Rectal smooth muscle tissue (tissue), 1 donor: ENCODE measurements around the gene HLCS.

Experiments
- H3K27ac ChIP-seq: one replicate; pipeline ENCODE4 v1.7.0; 2013; ENCODE audit warnings: low read depth, low read length, inconsistent platforms
- H3K27me3 ChIP-seq: one replicate; pipeline ENCODE4 v1.7.0; 2013; ENCODE audit warnings: low read length; ENCODE audit not compliant: control insufficient read depth, insufficient read depth
- H3K36me3 ChIP-seq: one replicate; pipeline ENCODE4 v1.7.0; 2013; ENCODE audit warnings: low read length; ENCODE audit not compliant: control insufficient read depth, insufficient read depth
- H3K4me1 ChIP-seq: one replicate; pipeline ENCODE4 v1.7.0; 2013; ENCODE audit warnings: low read length; ENCODE audit not compliant: control insufficient read depth, insufficient read depth
- H3K4me3 ChIP-seq: one replicate; pipeline ENCODE4 v1.7.0; 2013; ENCODE audit warnings: low read length
- H3K9ac ChIP-seq: one replicate; pipeline ENCODE4 v1.7.0; 2013; ENCODE audit warnings: low read length

Gene HLCS

GRCh38 chr21:36866419-36866818 is 100.0 kb downstream of the HLCS start:
- Histone ChIP-seq H3K4me3 (no peak overlapping the region), H3K36me3 (no peaks in the 10 kb centered on the region), H3K9ac (no peak overlapping the region), H3K27ac (no peak overlapping the region), H3K4me1 (no peaks in the 10 kb centered on the region), H3K27me3 (no peaks in the 10 kb centered on the region)

GRCh38 chr21:36864974-36865373 is 101.5 kb downstream of the HLCS start:
- H3K9ac ChIP-seq = no peak overlapping the region
- no peak overlapping the region for H3K4me3 ChIP-seq
- H3K36me3 ChIP-seq = no peaks in the 10 kb centered on the region
- H3K4me1 ChIP-seq = no peaks in the 10 kb centered on the region
- no peaks in the 10 kb centered on the region for H3K27me3 ChIP-seq
- H3K27ac ChIP-seq = no peak overlapping the region

- Histone ChIP-seq H3K4me3 (no peak overlapping the region), H3K4me1 (no peaks in the 10 kb centered on the region), H3K27me3 (no peaks in the 10 kb centered on the region), H3K9ac (no peak overlapping the region), H3K36me3 (no peaks in the 10 kb centered on the region), H3K27ac (no peak overlapping the region)
These were observed 103.2 kb downstream of the HLCS start for GRCh38 chr21:36863260-36863659.

- Histone ChIP-seq H3K4me1 (no peaks in the 10 kb centered on the region), H3K4me3 (no peak overlapping the region), H3K27me3 (no peaks in the 10 kb centered on the region), H3K27ac (no peak overlapping the region), H3K9ac (no peak overlapping the region), H3K36me3 (no peaks in the 10 kb centered on the region)
These were observed 104.7 kb downstream of the HLCS start for GRCh38 chr21:36861595-36862323.

GRCh38 chr21:36860736-36861594 is 105.5 kb downstream of the HLCS start:
- H3K36me3 ChIP-seq = no peaks in the 10 kb centered on the region
- H3K9ac ChIP-seq = no peak overlapping the region
- no peaks in the 10 kb centered on the region for H3K27me3 ChIP-seq
- no peak overlapping the region for H3K27ac ChIP-seq
- H3K4me3 ChIP-seq = no peak overlapping the region
- H3K4me1 ChIP-seq = no peaks in the 10 kb centered on the region

- Histone ChIP-seq H3K4me1 (no peaks in the 10 kb centered on the region), H3K9ac (no peak overlapping the region), H3K4me3 (no peak overlapping the region), H3K27ac (no peak overlapping the region), H3K36me3 (no peaks in the 10 kb centered on the region), H3K27me3 (no peaks in the 10 kb centered on the region)
These were observed 106.5 kb downstream of the HLCS start for GRCh38 chr21:36859744-36860501.

GRCh38 chr21:36858320-36858957 is 108.0 kb downstream of the HLCS start:
- no peak overlapping the region for H3K9ac ChIP-seq
- no peak overlapping the region for H3K4me3 ChIP-seq
- no peaks in the 10 kb centered on the region for H3K36me3 ChIP-seq
- H3K27ac ChIP-seq = no peak overlapping the region
- no peaks in the 10 kb centered on the region for H3K4me1 ChIP-seq
- H3K27me3 ChIP-seq = no peaks in the 10 kb centered on the region

GRCh38 chr21:36856643-36857042 is 109.8 kb downstream of the HLCS start:
- H3K4me1 ChIP-seq = no peaks in the 10 kb centered on the region
- H3K27ac ChIP-seq = no peak overlapping the region
- no peak overlapping the region for H3K9ac ChIP-seq
- H3K27me3 ChIP-seq = no peaks in the 10 kb centered on the region
- no peak overlapping the region for H3K4me3 ChIP-seq
- no peaks in the 10 kb centered on the region for H3K36me3 ChIP-seq

GRCh38 chr21:36854391-36854790 is 112.1 kb downstream of the HLCS start:
- no peaks in the 10 kb centered on the region for H3K27me3 ChIP-seq
- H3K9ac ChIP-seq = no peak overlapping the region

GRCh38 chr21:36852864-36853263 is 113.6 kb downstream of the HLCS start:
- H3K27ac ChIP-seq = no peak overlapping the region
- H3K27me3 ChIP-seq = no peaks in the 10 kb centered on the region
- no peak overlapping the region for H3K9ac ChIP-seq
- H3K4me3 ChIP-seq = no peak overlapping the region
- no peaks in the 10 kb centered on the region for H3K4me1 ChIP-seq
- no peaks in the 10 kb centered on the region for H3K36me3 ChIP-seq

More at GRCh38 chr21:36854391-36854790, 112.1 kb downstream of the HLCS start:
- no peaks in the 10 kb centered on the region for H3K36me3 ChIP-seq
- no peak overlapping the region for H3K4me3 ChIP-seq
- no peak overlapping the region for H3K27ac ChIP-seq
- H3K4me1 ChIP-seq = no peaks in the 10 kb centered on the region

- Histone ChIP-seq H3K4me3 (no peak overlapping the region), H3K4me1 (no peaks in the 10 kb centered on the region), H3K36me3 (no peaks in the 10 kb centered on the region), H3K27ac (no peak overlapping the region), H3K9ac (no peak overlapping the region), H3K27me3 (no peaks in the 10 kb centered on the region)
These were observed 114.2 kb downstream of the HLCS start for GRCh38 chr21:36852293-36852692.

- Histone ChIP-seq H3K27me3 (no peaks in the 10 kb centered on the region), H3K27ac (no peak overlapping the region), H3K9ac (no peak overlapping the region), H3K36me3 (no peaks in the 10 kb centered on the region), H3K4me1 (no peaks in the 10 kb centered on the region), H3K4me3 (no peak overlapping the region)
These were observed 115.3 kb downstream of the HLCS start for GRCh38 chr21:36851121-36851520.
